Choroid plexus epithelial cell (primary cell): ENCODE data around the gene COL21A1.

Source experiments
- DNase-seq: peaks from one replicate; pipeline ENCODE4 v3.0.0-alpha.2; 2010; ENCODE audit warnings: low read depth
- H3K4me3 ChIP-seq: 2 replicates; pipeline ENCODE4 v1.5.1; 2011; ENCODE audit warnings: low read depth, mild to moderate bottlenecking, control low read depth, low read length, moderate library complexity
- CTCF ChIP-seq: conservative IDR thresholded peaks from 2 replicates; pipeline ENCODE4 v1.5.1; 2011; ENCODE audit warnings: low read depth, mild to moderate bottlenecking, control low read depth, inconsistent platforms, low read length, moderate library complexity

COL21A1 gene

DNA sequence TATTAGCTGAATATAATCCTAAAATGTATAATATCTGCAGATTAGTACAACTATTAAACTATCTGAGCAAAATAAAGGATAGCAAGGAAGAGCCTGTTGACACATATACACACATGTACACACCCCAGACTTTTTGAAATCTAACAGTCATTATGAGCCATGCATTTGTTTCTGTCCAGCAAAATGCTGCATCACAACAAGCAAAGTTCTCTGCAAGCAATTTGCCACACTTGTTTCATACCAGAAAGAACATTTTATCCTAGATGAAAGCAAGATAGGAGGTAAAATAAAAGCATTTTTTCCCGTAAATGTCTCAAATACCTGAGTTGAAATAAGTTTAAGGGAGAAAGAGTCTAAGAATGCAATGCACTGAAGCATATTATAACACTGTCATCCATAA, 145.2 kb downstream of the COL21A1 start:
- no peak for TF ChIP-seq CTCF
- no peak for DNase-seq
- H3K4me3 ChIP-seq = no peak overlapping the region

- peak; percentile 97 for DNase-seq
Observed at GRCh38 chr6:56101141-56101553, 146.2 kb downstream of the COL21A1 start.

GRCh38 chr6:56096946-56097621, 150.3 kb downstream of the COL21A1 start:
- TF ChIP-seq CTCF = no peak
- no peak for DNase-seq
- no peak overlapping the region for H3K4me3 ChIP-seq

More at GRCh38 chr6:56101141-56101553, 146.2 kb downstream of the COL21A1 start:
- TF ChIP-seq CTCF = no peak
- no peak overlapping the region for H3K4me3 ChIP-seq

GRCh38 chr6:56096541-56096940, 150.8 kb downstream of the COL21A1 start:
- H3K4me3 ChIP-seq = no peak overlapping the region
- no peak for DNase-seq
- TF ChIP-seq CTCF = no peak

DNA sequence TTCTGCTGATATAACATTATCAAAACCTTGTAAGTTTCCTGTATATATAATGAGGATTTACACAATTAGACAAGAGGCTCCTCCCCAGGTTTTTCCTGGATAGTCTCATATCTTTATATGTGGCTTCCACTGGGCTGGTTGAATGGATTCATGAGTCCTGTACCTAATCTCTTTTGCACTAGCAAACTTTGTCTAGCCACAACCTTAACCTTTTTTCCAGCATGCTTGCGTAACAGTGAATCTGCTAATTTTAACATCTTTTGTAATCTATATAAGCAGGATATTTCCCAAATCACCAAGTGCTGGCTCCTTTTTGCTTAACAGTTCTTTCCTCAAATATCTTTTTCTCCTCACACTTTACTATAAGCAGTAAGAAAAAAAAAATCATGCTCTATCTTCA, 153.6 kb downstream of the COL21A1 start:
- TF ChIP-seq CTCF = no peak
- DNase-seq = no peak
- no peak overlapping the region for H3K4me3 ChIP-seq

- DNase-seq = peak; percentile 96
- no peak overlapping the region for H3K4me3 ChIP-seq
- no peak for TF ChIP-seq CTCF
Observed at GRCh38 chr6:56091159-56091869, 156.1 kb downstream of the COL21A1 start.

- no peak for DNase-seq
- TF ChIP-seq CTCF = no peak
- no peak overlapping the region for H3K4me3 ChIP-seq
Observed at GRCh38 chr6:56088641-56089040, 158.7 kb downstream of the COL21A1 start.
